T-helper 2 cell treated with Interferon-gamma antibody and Interleukin-4, amounts not matched to agents 100 ng/mL and 5 ng/mL, for 36 hours (primary cell): ENCODE measurements around the gene HSD17B1. TPM values are rescaled to one million over a fixed set of nuclear protein-coding genes. Genes with fewer than 3 reads are reported as not detected.
"Not testable (repeated sequence)": the region's sequence is repeated elsewhere in the genome, so short reads cannot be mapped to it uniquely, and the experiment has no call there.

Experiments
- intact Hi-C: fragments of 100-400 bp; cut with micrococcal nuclease; formaldehyde crosslinking; loops from one replicate; pipeline ENCODE4 v1.15.1; 2023
- total RNA-seq: library from RNA; stranded (reverse); gene quantifications from 2 replicates; pipeline ENCODE4 v1.2.3, GENCODE V29; 2022

Gene HSD17B1, protein sequence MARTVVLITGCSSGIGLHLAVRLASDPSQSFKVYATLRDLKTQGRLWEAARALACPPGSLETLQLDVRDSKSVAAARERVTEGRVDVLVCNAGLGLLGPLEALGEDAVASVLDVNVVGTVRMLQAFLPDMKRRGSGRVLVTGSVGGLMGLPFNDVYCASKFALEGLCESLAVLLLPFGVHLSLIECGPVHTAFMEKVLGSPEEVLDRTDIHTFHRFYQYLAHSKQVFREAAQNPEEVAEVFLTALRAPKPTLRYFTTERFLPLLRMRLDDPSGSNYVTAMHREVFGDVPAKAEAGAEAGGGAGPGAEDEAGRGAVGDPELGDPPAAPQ
- total RNA-seq, result 0.77 and 1.1 TPM in 2 replicates

DNA sequence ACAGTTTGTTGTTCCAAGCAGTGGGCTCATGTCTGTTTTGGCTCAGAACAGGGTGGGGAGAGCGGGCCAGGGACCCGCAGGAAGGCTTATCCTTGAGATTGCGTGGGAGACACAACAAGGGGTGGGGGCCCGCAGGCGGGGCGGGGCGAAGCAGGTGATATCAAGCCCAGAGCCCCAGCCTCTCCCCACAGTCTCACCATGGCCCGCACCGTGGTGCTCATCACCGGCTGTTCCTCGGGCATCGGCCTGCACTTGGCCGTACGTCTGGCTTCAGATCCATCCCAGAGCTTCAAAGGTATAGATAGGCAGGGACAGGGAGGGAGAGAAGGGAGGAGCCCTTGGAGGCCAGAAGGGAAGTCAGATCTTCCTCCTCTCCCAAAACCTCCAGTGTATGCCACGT, at the start of gene HSD17B1:
Gene HSD17B1, plus strand, starts transcription at position 188 of the 400 bp plus-strand sequence. Its CDS starts 11 bp downstream, at position 199.
- intact Hi-C loops, result not testable (repeated sequence)

DNA sequence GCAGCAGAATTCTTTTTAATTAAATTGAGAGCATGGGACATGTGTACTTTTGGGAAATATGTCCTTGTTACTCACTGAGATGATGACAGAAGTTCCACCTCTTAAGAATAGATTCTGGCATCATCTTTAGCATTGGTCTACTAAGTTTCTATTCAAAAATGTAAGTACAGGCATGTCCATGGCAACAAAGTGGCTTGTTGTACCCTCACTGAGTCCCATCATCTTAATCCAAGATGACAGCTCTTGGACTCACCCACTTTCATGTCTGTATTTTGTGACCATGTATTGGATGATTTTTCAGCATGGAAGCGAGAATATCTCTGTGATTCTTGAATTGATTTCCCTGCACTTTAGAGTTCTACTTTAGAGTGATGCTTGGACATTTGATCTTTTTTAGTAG, 49.8 kb upstream of the HSD17B1 start:
- intact Hi-C loops, result no loop called here

DNA sequence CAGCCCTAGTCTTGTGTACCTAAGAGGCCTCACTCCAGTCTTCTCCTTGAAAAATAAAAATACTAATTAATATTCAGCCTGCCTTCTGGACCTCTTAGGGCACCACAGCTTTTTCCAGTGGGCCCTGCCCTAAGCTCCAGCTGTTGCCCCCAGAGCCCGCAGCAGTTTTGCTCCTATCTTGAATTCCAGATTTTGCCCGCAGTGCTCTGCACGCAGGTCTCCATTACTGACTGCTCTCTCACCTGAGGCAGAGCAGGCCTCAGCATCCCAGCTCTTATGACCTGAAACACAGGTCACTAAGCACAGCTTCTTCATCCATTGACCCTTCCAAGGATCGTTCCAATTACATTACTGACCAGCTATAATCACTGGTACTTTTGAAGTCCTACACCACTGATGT, 45.1 kb upstream of the HSD17B1 start:
- intact Hi-C loops, result no loop called here

DNA sequence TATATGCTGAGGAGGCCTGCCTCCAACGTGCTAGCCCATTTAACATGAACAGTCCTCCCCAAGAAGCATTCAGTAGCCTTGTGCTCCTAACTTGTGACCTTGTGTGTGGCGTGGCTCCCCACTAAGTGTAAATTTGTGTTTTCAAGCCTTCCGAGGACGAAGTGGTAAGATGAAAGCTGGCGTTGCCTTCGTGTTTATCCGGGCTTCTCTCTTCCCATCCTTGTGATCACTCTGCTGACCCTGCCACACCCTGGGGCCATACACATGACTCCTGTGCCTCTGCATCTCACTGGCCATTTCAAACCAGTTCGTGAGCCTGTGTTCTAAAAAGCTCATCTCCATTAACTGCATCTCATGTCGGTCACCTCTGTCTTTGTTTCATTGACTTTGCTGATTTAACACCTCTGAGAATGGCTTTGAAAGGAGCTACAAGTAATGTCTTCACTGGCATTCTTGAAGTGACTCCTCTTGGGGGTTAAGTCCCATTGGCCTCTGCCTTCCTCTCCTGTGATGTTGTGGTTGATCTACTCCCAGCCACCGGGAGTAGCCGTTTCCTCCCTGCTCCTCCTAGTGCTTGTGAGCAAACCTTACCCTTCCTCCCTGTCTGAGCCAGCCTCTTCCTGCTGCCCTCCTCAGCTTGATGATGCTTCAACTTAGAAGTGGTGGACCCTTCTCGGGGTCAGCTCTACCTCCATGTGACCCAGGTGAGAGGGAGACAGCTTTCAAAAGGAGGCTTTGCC, 44.1 kb upstream of the HSD17B1 start:
- intact Hi-C loops, result no loop called here

DNA sequence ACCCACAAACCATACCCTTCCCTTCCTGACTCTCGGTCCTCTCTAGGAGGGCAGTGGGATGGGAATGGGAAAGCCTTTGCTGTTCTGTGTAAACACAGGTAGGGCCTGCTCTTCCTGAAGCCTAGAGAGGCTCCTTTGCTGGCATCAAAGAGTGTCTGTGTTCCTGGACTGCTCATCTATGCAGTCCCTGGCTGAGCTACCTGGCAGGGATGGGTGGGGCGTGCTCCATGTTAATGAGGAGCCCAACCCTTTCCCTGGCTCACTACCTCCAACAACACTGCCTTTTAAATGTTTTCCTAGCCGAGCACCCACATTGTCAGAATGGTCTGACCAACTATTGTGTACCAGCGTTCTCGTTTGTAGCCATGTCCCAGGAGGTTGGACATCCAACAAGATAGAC, 43.3 kb upstream of the HSD17B1 start:
- intact Hi-C loops, result no loop called here

DNA sequence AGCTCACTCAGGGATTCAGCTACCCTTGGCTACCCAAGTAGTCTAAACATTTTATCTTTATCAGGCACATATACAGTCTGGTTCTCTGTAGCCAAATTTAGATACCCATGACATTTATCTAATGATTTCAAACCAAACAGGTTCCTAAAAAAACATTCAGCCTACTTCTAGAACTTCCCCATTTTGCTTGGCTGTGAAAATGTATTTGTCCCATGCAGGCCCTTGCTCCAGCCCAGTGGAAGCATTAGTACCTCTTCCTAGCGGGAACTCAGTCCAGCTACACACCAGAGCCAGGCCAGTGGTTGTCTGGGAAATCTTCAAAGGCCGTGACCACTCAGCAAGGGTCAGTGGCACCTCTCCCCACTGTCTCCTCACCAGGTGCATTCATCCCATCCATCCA, 42.9 kb upstream of the HSD17B1 start:
- intact Hi-C loops, result no loop called here

DNA sequence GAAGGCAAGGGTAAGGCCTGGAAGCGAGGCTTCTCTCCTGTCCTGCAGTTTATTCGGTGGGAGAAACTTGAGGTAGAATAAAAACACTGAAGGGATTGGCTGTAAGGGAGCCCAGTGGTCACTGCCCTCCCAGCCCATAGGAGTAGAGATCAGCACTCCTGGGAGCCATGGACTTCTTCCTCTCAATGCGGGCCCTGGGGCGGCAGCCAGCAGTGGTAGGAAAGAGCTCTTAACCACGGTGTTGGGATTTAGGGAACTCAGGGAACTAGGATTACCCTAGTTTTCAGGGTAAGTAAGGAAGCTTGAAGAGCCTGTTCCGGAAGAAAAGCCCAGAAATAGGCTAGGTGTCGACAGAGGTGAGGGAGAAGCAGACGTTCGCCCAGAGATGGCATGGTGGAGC, 40.5 kb upstream of the HSD17B1 start:
- intact Hi-C loops, result no loop called here

DNA sequence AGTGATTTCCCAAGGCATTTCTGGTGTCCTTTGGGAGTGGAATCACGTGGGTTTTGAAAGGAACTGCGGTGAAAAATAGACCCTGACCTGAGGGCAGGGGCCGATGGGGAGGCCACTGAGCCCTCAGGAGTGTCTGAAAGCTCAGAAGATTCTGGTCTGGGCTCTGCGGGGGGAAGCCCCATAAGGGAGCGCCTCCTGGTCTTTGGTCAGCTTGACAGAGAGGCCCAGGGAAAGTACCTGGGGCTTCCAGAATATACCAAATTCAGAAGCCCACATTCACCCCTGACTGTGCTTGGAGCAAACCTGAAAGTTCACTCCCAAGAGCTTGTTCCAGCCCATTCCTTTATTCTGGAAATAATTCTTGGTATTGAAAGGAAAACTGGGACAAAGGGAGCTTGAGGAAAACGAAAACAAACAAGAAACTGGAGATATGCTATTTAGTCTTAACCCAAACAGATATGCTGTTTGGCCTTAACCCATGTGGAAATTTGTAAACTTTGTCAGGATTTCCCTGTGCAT, 39.9 kb upstream of the HSD17B1 start:
- intact Hi-C loops, result no loop called here

DNA sequence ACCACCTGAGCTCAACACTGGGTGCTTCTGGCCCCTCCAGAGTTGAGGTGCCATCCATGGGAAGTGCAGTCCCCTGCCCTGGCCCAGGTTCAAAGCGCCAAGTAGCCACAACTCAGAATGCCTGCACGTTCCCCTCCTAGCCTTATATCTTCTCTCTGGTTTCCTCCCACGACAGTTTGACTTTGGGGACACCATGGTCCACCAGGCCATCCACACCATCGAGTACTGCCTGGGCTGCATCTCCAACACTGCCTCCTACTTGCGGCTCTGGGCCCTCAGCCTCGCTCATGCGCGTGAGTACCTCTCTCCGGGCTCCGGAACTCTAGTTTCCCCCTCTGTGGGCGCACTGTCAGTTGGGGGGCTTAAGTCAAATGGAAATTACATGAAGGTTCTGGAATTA, 39.0 kb upstream of the HSD17B1 start:
- intact Hi-C loops, result no loop called here

DNA sequence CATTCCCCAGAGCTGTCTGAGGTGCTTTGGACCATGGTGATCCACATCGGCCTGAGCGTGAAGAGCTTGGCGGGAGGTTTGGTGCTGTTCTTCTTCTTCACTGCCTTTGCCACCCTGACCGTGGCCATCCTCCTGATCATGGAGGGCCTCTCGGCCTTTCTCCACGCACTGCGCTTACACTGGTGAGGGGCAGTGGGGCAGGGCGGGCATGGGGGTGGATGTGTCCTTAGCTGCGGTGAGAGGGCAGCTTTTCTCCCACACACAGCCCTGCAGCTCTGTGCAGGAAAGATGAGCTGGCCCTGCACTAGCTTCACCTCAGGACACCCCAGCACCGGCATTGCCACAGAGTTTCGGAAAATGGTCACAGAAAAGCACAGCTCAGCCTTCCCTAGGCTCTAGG, 38.4 kb upstream of the HSD17B1 start:
- intact Hi-C loops, result no loop called here

DNA sequence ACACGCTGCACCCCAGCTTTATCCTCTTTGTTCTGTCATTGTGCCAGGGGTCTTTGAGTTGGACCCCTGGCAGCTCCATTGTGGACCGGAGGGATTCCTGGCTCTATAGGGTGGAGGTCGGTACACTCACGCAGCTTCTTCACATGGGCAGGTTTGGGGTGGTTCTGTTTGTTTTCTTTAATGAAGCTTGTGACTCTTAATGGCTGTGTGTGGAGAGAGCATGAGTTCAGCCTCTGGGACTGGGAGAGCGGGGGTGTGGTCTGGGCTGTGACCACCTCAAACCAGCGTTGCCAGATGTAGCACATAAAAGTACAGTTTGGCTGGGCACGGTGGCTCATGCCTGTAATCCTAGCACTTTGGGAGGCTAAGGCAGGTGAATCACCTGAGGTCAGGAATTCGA, 37.9 kb upstream of the HSD17B1 start:
- intact Hi-C loops, result loop anchor here (5.0 kb wide), 1 partner anchor 73 kb away; no protein-coding TSS in a partner anchor

DNA sequence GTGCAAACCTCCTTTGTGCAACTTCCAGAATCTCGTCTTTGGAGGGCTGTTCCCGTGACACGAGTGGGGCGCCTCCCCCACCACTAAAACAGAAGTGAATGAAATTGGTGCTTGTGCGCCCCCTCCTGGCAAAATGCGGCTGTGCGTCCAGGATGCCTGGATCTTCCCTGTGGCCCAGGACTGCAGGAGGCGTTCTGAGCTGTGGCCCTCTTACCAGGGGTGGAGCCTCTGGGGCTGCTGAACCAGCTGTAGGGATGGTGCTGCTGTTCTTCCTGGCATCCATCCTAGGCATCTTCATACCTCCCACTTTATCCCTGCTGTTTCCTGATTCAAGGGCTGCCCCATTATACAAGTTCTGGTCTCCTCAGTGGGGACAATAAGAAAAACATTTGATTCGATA, 35.2 kb upstream of the HSD17B1 start:
- intact Hi-C loops, result loop anchor here (1.0 to 5.0 kb wide), 5 partner anchors 10 to 195 kb away; partner anchors contain the start of gene ATP6V0A1

DNA sequence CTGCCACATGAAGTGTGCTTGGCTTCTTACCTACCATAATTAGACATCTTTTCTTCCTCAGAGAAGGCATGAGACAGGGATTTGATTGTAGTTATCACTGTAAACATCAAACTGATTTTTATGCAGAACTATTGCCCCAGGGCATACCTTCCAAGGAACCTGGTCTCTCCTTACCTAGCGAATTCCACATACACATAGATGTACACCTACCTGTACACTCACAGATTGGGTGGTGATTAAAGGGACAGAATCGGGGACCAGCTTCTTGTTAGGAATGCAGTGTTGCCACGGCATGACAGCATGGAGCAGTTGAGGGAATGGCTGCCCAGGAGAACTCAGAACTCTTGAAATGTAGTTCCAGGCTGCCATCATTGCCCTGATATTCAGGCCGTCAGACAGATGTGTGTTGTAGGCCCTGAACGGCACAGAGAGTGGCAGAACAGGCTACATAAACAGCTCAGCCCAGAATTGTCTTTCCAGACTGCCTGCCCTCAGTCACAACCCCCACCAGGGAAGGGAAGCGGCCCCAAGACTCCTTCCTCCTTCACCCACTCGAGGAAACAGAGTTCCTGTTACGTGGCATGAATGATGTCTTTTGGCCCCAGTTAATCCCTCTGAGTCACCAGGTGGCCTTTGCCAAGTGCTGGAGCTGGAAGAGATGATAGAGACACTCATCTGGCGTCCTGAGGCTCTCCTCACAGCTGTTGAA, 34.5 kb upstream of the HSD17B1 start:
- intact Hi-C loops, result loop anchor here (5.0 kb wide), 1 partner anchor 76 kb away; no protein-coding TSS in a partner anchor

DNA sequence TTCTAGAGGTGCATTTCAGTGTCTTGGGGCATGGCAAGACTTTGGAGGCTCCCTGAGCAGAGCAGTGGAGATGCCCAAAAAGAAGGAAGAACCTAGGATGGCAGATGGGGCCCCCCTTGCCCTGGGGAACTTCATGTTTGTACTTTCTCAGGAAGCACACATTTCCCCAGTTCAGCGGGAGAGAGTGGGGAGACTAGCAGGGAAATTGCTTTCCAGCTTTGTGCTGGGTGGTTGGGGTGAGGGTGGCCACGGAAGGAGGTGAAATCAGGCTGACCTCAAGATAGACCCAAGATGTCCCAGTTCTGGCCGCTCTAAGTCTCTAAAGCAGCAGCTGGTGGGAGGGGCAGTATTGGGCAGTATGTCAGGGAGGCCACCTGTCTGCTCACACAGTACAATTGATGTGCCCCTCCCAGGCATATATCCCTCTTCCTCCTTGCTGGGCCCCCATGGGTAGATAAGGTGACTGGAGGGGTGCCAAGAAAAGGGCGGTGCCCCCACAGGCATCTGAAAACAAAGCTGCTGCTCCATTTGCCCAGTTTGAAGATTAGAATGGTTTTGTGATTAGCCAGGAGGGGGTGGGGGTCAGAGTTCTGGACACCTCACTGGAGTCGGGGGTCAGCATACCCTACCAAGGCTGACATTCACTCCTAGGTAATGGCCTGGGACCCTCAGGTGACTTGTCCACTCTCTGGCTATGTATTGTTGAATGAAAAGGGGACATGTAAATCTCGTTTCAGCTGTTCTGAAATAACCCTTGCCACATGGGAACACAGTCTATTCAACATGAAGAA, 33.8 kb upstream of the HSD17B1 start:
- intact Hi-C loops, result loop anchor here (5.0 kb wide), 1 partner anchor 77 kb away; no protein-coding TSS in a partner anchor

DNA sequence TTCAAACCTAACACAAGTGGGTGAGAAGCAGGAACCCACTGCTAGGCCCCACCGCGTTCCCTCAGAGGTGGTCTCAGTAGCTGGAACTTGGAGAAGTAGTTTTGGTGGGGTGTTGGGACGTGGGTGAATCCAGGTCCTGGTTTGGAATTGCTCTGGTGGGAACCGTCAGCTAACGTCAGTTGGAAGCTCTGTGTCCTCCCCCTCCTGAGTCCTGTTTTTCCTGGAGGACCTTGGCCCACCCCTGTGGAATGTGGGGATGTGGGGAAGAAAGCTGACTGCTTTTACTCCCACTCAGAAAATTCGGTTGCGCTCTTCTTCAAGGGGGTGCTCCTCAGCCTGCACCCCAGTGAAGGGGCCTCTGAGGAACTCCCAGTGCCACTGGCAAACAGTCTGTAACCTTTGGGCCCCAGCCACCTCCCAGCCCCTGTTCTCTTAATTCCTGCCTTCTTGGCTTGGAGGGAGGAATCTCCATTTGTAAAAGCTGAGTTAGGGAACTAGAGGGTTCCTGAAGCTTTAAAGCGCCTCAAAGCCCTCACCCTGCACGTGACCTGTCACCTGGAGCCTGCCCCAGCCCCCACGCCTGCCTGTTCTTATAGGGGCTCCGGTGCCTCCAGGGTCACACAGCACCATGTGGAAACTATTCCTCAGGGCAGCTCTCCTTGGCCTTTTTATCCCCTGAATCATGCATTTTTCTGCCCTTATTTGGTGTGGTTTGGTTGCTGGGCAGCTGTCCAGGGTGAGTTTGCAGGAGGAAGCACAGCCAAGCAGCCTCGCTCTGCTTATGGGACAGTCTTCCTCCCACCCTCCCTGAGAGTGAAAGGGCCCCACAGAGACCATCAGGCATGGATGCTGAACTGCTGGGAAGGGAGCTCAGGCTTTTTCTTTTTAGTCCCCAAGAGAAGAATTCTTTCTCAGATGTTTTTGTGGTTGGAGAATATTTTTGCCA, 32.9 kb upstream of the HSD17B1 start:
- intact Hi-C loops, result loop anchor here (5.0 kb wide), 1 partner anchor 78 kb away; no protein-coding TSS in a partner anchor

DNA sequence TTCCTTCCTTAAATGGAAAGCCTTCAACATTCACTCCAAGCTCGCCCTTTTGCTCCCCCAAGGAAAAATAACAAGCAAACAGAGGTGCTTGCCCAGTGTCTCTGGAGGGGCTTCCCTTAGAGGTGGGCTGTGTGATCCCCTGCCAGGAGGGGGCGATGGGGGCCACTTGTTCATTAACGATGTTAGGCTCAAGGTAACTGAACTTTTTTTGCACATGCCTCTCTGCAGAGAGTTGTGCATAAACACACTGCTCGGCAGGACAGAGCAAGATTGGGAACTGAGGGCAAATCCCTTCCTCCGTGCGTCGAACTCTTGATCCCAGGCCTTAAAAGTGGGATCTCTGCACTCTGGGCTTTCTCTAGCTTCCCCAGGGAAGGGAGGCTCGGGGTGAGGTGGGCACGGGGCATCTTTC, 32.2 kb upstream of the HSD17B1 start:
- intact Hi-C loops, result no loop called here

DNA sequence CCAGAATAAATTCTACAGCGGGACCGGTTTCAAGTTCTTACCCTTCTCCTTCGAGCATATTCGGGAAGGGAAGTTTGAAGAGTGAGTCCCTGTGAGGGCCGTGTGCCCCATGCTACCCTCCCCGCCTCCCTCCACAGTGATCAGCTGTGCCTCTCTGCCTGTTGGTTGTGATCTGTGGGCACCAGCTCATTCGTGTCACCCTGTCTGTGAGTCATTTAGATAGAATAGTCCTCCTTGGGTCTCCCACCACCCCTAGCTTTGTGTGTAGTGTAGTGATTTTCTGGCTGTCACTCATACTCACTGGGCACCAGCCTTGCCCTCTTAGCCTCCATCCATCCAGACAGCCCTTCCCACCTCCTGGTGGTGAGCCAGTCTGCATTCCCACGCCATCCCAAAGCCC, 31.7 kb upstream of the HSD17B1 start:
- intact Hi-C loops, result no loop called here

DNA sequence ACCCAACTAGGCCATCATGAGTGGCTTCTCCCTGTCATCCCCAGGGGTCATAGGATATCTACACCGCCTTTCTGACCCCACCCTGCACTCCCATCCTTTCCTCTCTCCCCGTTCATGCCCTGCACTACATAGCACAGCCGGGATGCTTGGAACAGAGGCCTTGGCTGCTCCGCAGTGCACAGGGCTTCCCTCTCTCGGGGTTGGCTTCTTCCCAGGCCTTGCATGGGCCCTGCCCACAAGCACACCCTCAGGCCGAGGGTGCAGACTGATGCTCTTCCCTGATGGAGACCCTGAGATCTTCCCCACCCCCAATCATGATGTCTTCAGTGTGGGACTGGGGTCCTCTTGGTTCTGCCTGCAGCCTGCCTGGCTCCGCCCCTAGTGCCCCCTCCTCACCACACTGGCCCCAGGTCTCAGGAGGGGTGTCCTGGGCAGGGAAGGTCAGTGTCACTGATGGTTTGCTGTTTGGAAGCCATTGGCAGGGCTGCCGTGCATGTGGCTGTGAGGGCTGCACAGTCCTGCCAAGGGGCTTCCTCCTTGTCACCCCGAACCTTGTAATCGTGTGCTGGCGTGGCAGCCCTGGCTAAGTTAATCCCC, 31.0 kb upstream of the HSD17B1 start:
- intact Hi-C loops, result no loop called here

DNA sequence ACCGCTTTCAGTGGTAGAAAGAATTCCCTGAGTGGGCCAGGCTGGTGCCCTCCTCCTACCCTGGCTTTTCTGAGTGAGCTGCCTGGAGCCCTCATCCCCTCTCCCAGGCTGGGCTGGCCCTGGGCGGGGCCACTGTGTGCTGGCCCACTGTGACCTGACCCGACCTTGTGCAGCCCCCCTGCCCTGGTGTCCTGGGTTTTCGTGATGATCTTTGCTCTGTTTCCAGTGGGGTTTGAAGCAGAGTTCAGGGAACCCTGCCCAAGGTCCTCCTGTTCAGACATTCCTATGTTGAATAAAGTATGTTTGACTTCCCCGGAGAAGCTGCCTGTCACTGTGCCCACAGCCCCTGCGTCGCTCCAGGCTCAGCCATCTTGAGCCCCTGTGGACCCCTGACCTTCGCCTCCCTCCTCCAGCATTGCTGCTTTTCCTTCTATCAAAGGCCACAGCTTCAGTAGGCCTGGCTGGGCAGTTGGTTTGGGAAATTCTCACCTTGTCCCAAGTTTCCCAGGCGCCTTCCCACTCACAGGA, 30.4 kb upstream of the HSD17B1 start:
- intact Hi-C loops, result no loop called here
